Loucy (cell line): Measurements from ENCODE around the gene PKP1.

Experiments used
- H2AFZ ChIP-seq: fragments of 200-600 bp; sonication (generic); 2 replicates; pipeline ENCODE4 v1.6.0; 2016; ENCODE audit warnings: antibody characterized with exemption, mild to moderate bottlenecking, low read length, moderate library complexity
- H3F3A ChIP-seq: fragments of 200-600 bp; 2 replicates; pipeline ENCODE4 v1.6.0; 2016; ENCODE audit warnings: antibody characterized with exemption, low read depth, mild to moderate bottlenecking
- H3K27me3 ChIP-seq: fragments of 200-600 bp; sonication (generic); 2 replicates; pipeline ENCODE4 v1.6.1; 2014; ENCODE audit warnings: low read length, mild to moderate bottlenecking; ENCODE audit not compliant: insufficient read depth, poor library complexity, severe bottlenecking
- H3K36me3 ChIP-seq: fragments of 200-600 bp; sonication (generic); 2 replicates; pipeline ENCODE4 v1.6.1; 2016; ENCODE audit warnings: low read length; ENCODE audit not compliant: insufficient read depth
- H3K4me1 ChIP-seq: fragments of 200-600 bp; sonication (generic); 2 replicates; pipeline ENCODE4 v1.5.1; 2014; ENCODE audit warnings: low read length, mild to moderate bottlenecking; ENCODE audit not compliant: insufficient read depth, poor library complexity, severe bottlenecking
- H3K4me2 ChIP-seq: fragments of 200-600 bp; sonication (generic); 2 replicates; pipeline ENCODE4 v1.6.0; 2014; ENCODE audit warnings: antibody characterized with exemption, low read length, low read depth, mild to moderate bottlenecking; ENCODE audit not compliant: poor library complexity, severe bottlenecking
- H3K4me3 ChIP-seq: fragments of 200-600 bp; sonication (generic); 2 replicates; pipeline ENCODE4 v1.5.1; 2014; ENCODE audit warnings: low read length, mild to moderate bottlenecking, mixed read lengths; ENCODE audit not compliant: poor library complexity, severe bottlenecking
- H3K79me2 ChIP-seq: fragments of 200-600 bp; sonication (generic); 2 replicates; pipeline ENCODE4 v1.6.1; 2014; ENCODE audit warnings: low read length; ENCODE audit not compliant: insufficient read depth
- H3K9ac ChIP-seq: fragments of 200-600 bp; sonication (generic); 2 replicates; pipeline ENCODE4 v1.6.0; 2014; ENCODE audit warnings: mild to moderate bottlenecking, low read depth, low read length, moderate library complexity; ENCODE audit not compliant: poor library complexity, severe bottlenecking
- H3K9me2 ChIP-seq: fragments of 200-600 bp; sonication (generic); replicated peaks from 2 replicates; pipeline ENCODE4 v1.6.1; 2016; ENCODE audit warnings: low read depth, low read length, mixed read lengths
- H3K9me3 ChIP-seq: fragments of 200-600 bp; sonication (generic); 2 replicates; pipeline ENCODE4 v1.6.1; 2014; ENCODE audit warnings: mild to moderate bottlenecking, antibody characterized with exemption, low read length, low read depth; ENCODE audit not compliant: insufficient read depth
- H4K20me1 ChIP-seq: fragments of 200-600 bp; sonication (generic); 2 replicates; pipeline ENCODE4 v1.6.0; 2014; ENCODE audit warnings: antibody characterized with exemption, low read length, mild to moderate bottlenecking; ENCODE audit not compliant: insufficient read depth, poor library complexity, severe bottlenecking
- CTCF ChIP-seq: fragments of 200-600 bp; sonication (generic); conservative IDR thresholded peaks from 2 replicates; pipeline ENCODE4 v1.5.1; 2014; ENCODE audit warnings: mild to moderate bottlenecking, antibody characterized with exemption, low read length
- EZH2phosphoT487 ChIP-seq: fragments of 200-600 bp; IDR thresholded peaks from 2 replicates; pipeline ENCODE4 v1.6.1; 2018; ENCODE audit warnings: antibody characterized with exemption, mild to moderate bottlenecking, moderate library complexity, borderline replicate concordance

The PKP1 gene

GRCh38 chr1:201365251-201365650, 81.9 kb downstream of the PKP1 start:
- Histone ChIP-seq H3K4me1 (no peaks in the 10 kb centered on the region), H3K9ac (no peak overlapping the region), H2AFZ (no peak overlapping the region), H3K36me3 (no peaks in the 10 kb centered on the region), H3K79me2 (no peaks in the 10 kb centered on the region), H3K4me2 (no peak overlapping the region), H3K9me3 (no peaks in the 10 kb centered on the region), H4K20me1 (no peaks in the 10 kb centered on the region), H3K9me2 (no peaks in the 10 kb centered on the region), H3F3A (no peaks in the 10 kb centered on the region), H3K27me3 (no peaks in the 10 kb centered on the region), H3K4me3 (no peak overlapping the region)
- no peak for TF ChIP-seq EZH2phosphoT487
- TF ChIP-seq CTCF: no peak

GRCh38 chr1:201366696-201367095, 83.4 kb downstream of the PKP1 start:
- Histone ChIP-seq H3K9me2 (no peaks in the 10 kb centered on the region), H2AFZ (no peak overlapping the region), H3F3A (no peaks in the 10 kb centered on the region), H3K4me3 (no peak overlapping the region), H3K36me3 (no peaks in the 10 kb centered on the region), H3K27me3 (no peaks in the 10 kb centered on the region), H3K9ac (no peak overlapping the region), H3K4me2 (no peak overlapping the region), H3K4me1 (no peaks in the 10 kb centered on the region), H3K79me2 (no peaks in the 10 kb centered on the region), H3K9me3 (no peaks in the 10 kb centered on the region), H4K20me1 (no peaks in the 10 kb centered on the region)
- TF ChIP-seq CTCF (no peak), EZH2phosphoT487 (no peak)

GRCh38 chr1:201369209-201369608, 85.9 kb downstream of the PKP1 start:
- Histone ChIP-seq H3K36me3 (no peaks in the 10 kb centered on the region), H3K4me2 (no peak overlapping the region), H3K9me2 (no peaks in the 10 kb centered on the region), H4K20me1 (no peaks in the 10 kb centered on the region), H3K9me3 (no peaks in the 10 kb centered on the region), H2AFZ (no peak overlapping the region), H3K4me1 (no peaks in the 10 kb centered on the region), H3F3A (no peaks in the 10 kb centered on the region), H3K79me2 (no peaks in the 10 kb centered on the region), H3K27me3 (no peaks in the 10 kb centered on the region), H3K4me3 (no peak overlapping the region), H3K9ac (no peak overlapping the region)
- no peak for TF ChIP-seq CTCF
- TF ChIP-seq EZH2phosphoT487: no peak
